Gastrocnemius medialis (tissue), 4 donors: Measurements from ENCODE around the gene MCTS1. TPM values are rescaled to one million over a fixed set of nuclear protein-coding genes. Genes with fewer than 3 reads are reported as not detected.

ENCODE experiments used
- ATAC-seq, 2 donors: fragments of 150-250 bp; one replicate each; pipeline ENCODE4 v1.9.1; 2016
- DNase-seq, 2 donors: peaks; one replicate each; pipeline ENCODE4 v3.0.0-alpha.2; 2019
- H3K27ac ChIP-seq, 4 donors: fragments of 200-600 bp; sonication (generic); 1 replicate in 1 of 4; 2 replicates in 3 of 4; pipeline ENCODE4 v1.5.1; 2016 to 2018; ENCODE audit warnings: mild to moderate bottlenecking in 2 of 4, moderate library complexity in 1 of 4
- H3K27me3 ChIP-seq, 3 donors: fragments of 200-600 bp; sonication (generic) in 2 of 3; 1 replicate in 1 of 3; 2 replicates in 2 of 3; pipeline versions ENCODE4 v1.5.1 to v1.6.0; 2016 to 2019; ENCODE audit warnings: mild to moderate bottlenecking in 1 of 3, moderate library complexity in 1 of 3
- H3K36me3 ChIP-seq, 2 donors: fragments of 200-600 bp; sonication (generic) in 1 of 2; one replicate each; pipeline ENCODE4 v1.5.1; 2017 to 2018
- H3K4me1 ChIP-seq, 2 donors: fragments of 200-600 bp; sonication (generic) in 1 of 2; one replicate each; pipeline ENCODE4 v1.5.1; 2016 to 2017; ENCODE audit warnings: mild to moderate bottlenecking in 2 of 2
- H3K4me3 ChIP-seq, 4 donors: fragments of 200-600 bp; sonication (generic) in 3 of 4; 1 replicate in 1 of 4; 2 replicates in 3 of 4; pipeline ENCODE4 v1.5.1; 2016 to 2019; ENCODE audit warnings: mild to moderate bottlenecking in 2 of 4
- H3K9me3 ChIP-seq, 3 donors: fragments of 200-600 bp; sonication (generic) in 2 of 3; 1 replicate in 1 of 3; 2 replicates in 2 of 3; pipeline ENCODE4 v1.5.1; 2016 to 2019
- CTCF ChIP-seq, 5 experiments: fragments of 450-650 bp in 3 of 5; fragments of 200-600 bp in 2 of 5; sonication (generic) in 2 of 5; IDR thresholded peaks in 4 of 5; conservative IDR thresholded peaks in 1 of 5; 1 replicate in 4 of 5; 2 replicates in 1 of 5; pipeline ENCODE4 v1.5.1; 2016 to 2019; ENCODE audit warnings: antibody characterized with exemption in 5 of 5, mild to moderate bottlenecking in 3 of 5, moderate library complexity in 3 of 5
- POLR2A ChIP-seq, 2 donors: fragments of 450-650 bp; IDR thresholded peaks; one replicate each; pipeline ENCODE4 v1.6.1; 2017; ENCODE audit warnings: antibody characterized with exemption in 2 of 2, mild to moderate bottlenecking in 2 of 2, moderate library complexity in 2 of 2
- in situ Hi-C, 4 donors: fragments of 200-750 bp; cut with MboI; loops; one replicate each; pipeline versions ENCODE4 v1.15.0 to v1.8.0; 2017; ENCODE audit warnings: low sequenced_read_pairs in 4 of 4
- intact Hi-C: fragments of 100-400 bp; cut with DNase I; formaldehyde crosslinking; loops from one replicate; pipeline ENCODE4 v1.15.1; 2023; ENCODE audit warnings: low total_unique reads
- total RNA-seq, 4 donors: library from RNA; depleted of rRNA; stranded (reverse); fragments of >200 nt; gene quantifications; one replicate each; pipeline versions ENCODE4 v1.1.0 to v1.2.3, GENCODE V29; 2016

Gene MCTS1
- total RNA-seq, 4 donors from 2014 or later = 15.9 to 32.4 (median 26.0) TPM

DNA sequence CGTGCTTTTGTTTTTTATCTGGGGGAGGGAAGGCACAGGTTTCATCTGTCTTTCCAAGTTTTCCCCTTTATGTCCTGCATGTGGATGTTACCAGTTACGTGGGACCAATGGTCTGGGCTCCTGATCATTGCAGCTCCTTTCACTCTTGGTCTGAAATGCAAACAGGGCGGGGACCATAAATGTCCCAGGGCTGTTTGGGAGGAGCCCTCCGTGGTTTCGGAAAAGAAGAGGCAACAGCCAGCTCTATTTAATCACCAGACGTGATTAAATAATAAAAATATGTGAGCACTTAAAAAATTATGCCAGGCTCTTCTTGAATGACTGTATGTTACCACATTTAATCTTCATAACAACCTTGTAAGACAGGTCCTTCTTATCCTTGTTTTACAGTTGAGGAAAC is 56.7 kb downstream of the MCTS1 start:
- Histone ChIP-seq H3K27me3 (no peaks in the 10 kb centered on the region), H3K9me3 (no peaks in the 10 kb centered on the region), H3K4me3 (no peak overlapping the region), H3K36me3 (no peaks in the 10 kb centered on the region), H3K27ac (no peak overlapping the region), H3K4me1 (no peaks in the 10 kb centered on the region)
- intact Hi-C loops = loop anchor here (5.0 kb wide), 1 partner anchor 163 kb away; no protein-coding TSS in a partner anchor
- TF ChIP-seq POLR2A (IDR thresholded peaks at IDR 0.05) = no peak
- TF ChIP-seq CTCF (IDR thresholded peaks at IDR 0.05 in 4 of 5, conservative IDR thresholded peaks at IDR 0.05 in 1 of 5) = no peak
- in situ Hi-C loops = loop anchor here in 1 of 4 donors (10.0 kb wide), 1 partner anchor 146 kb away; no protein-coding TSS in a partner anchor
- DNase-seq (no peak), ATAC-seq (no peak)

Other genes with a start within 250 kb of the MCTS1 start
- 10 to 100 TPM in 1 of 4 donors, 1 to 10 TPM in 3; 2.3 to 20.4 (median 4.7) TPM for gene ATP1B4, start 242.0 kb upstream of the MCTS1 start, total RNA-seq
- 100 to 1,000 TPM in 3 of 4 donors, 10 to 100 TPM in 1; 70.0 to 112 (median 110) TPM for gene LAMP2, start 134.8 kb upstream of the MCTS1 start, total RNA-seq
- gene CUL4B, start 43.1 kb upstream of the MCTS1 start, total RNA-seq = 10 to 100 TPM; 10.1 to 14.6 (median 11.9) TPM
- 10 to 100 TPM in 3 of 4 donors, 1 to 10 TPM in 1; 6.5 to 13.5 (median 10.2) TPM for gene C1GALT1C1, start 26.0 kb downstream of the MCTS1 start, total RNA-seq